ENCODE data around the gene CYFIP2. TPM values are rescaled to one million over a fixed set of nuclear protein-coding genes. Genes with fewer than 3 reads are reported as not detected.

CYFIP2 gene
- total RNA-seq, 1 experiment from 2014 or later: 45.1 TPM

- no peak overlapping the region for H2AFZ ChIP-seq (ENCODE audit: low read depth, low read length, poor library complexity, severe bottlenecking)
- no TSS peak for BruUV-seq (replicated peaks)
- TF ChIP-seq ZNF274 (IDR thresholded peaks at IDR 0.05; ENCODE audit: low read depth, low read length) (no peak), SRF (IDR thresholded peaks at IDR 0.05; ENCODE audit: low read depth) (no peak), TCF7L2 (IDR thresholded peaks at IDR 0.05; ENCODE audit: borderline replicate concordance, extremely low read depth, insufficient read depth, insufficient read length) (no peak), EGR1 (IDR thresholded peaks at IDR 0.05; ENCODE audit: low read depth) (no peak), POLR2A (IDR thresholded peaks at IDR 0.05; ENCODE audit: borderline replicate concordance, extremely low read depth, insufficient read depth, insufficient read length) (no peak), CTCF (IDR thresholded peaks at IDR 0.05 in 2 of 3, conservative IDR thresholded peaks at IDR 0.05 in 1 of 3; ENCODE audit: borderline replicate concordance in 1 of 3, insufficient read depth in 1 of 3, low read depth in 2 of 3, low read length in 2 of 3) (no peak), EZH2 (IDR thresholded peaks at IDR 0.05) (no peak), ZFX (IDR thresholded peaks at IDR 0.05) (no peak)
- TF ChIP-seq, protein P1, sequence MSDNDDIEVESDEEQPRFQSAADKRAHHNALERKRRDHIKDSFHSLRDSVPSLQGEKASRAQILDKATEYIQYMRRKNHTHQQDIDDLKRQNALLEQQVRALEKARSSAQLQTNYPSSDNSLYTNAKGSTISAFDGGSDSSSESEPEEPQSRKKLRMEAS (IDR thresholded peaks at IDR 0.05): no peak
- TF ChIP-seq, protein P2, sequence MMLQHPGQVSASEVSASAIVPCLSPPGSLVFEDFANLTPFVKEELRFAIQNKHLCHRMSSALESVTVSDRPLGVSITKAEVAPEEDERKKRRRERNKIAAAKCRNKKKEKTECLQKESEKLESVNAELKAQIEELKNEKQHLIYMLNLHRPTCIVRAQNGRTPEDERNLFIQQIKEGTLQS (IDR thresholded peaks at IDR 0.05): no peak
- intact Hi-C loops (cut with micrococcal nuclease): no loop called here
- CTCF ChIA-PET: no interaction called here
- ATAC-seq: no peak
- DNase-seq (ENCODE audit: low read depth, low spot score): no peak
- no peaks in the 10 kb centered on the region for H3K4me1 ChIP-seq (ENCODE audit: control insufficient read depth in 1 of 2, insufficient read depth in 2 of 2, low read length in 2 of 2)
- RAD21 ChIA-PET (ENCODE audit: low non-redundant PET in 1 of 2, low total read pairs in 2 of 2, uncharacterized antibody in 2 of 2, unreplicated experiment in 2 of 2): no interaction called here
- H3K4me2 ChIP-seq (ENCODE audit: low read length): no peak overlapping the region
- no peaks in the 10 kb centered on the region for H4K20me1 ChIP-seq (ENCODE audit: insufficient read depth)
- no peaks in the 10 kb centered on the region for H3K79me2 ChIP-seq (ENCODE audit: insufficient read depth, low read length)
- no peak overlapping the region for H3K9ac ChIP-seq (ENCODE audit: low read length)
- H3K4me3 ChIP-seq (replicated peaks in 1 of 2; ENCODE audit: low read depth in 1 of 2, low read length in 2 of 2): no peak overlapping the region
- H3K9me3 ChIP-seq (ENCODE audit: control insufficient read depth in 1 of 2, insufficient read depth in 1 of 2, low read depth in 1 of 2, low read length in 2 of 2): no peaks in the 10 kb centered on the region
- POLR2A ChIA-PET: no interaction called here
- no peak overlapping the region for H3K27ac ChIP-seq (ENCODE audit: low read depth, low read length)
- H3K36me3 ChIP-seq (ENCODE audit: control insufficient read depth in 1 of 2, insufficient read depth in 2 of 2, low read length in 2 of 2): no peaks in the 10 kb centered on the region; a peak in 1 of 4 replicates
- H3K27me3 ChIP-seq (ENCODE audit: insufficient read depth, low read length): no peaks in the 10 kb centered on the region
- H3K9me2 ChIP-seq (ENCODE audit: insufficient read depth): no peaks in the 10 kb centered on the region
Observed at GRCh38 chr5:157362502-157362901, 96.6 kb downstream of the CYFIP2 start.

Data from HCT116 (cell line).